PC-3 (cell line): ENCODE results near the gene TMOD3. TPM values are rescaled to one million over a fixed set of nuclear protein-coding genes. Genes with fewer than 3 reads are reported as not detected.

ENCODE experiments used
- ATAC-seq: fragments of 200-7000 bp; cut with Tn5 transposase; 2 replicates; pipeline ENCODE4 v1.9.1; 2020; ENCODE audit warnings: mild to moderate bottlenecking, moderate library complexity
- BruUV-seq: library from RNA; stranded (reverse); fragments of 400-500 nt; replicated peaks from 2 replicates; lab custom pipeline; 2021; lab: Mats Ljungman, UMichigan
- CTCF ChIA-PET: fragments of 300-600 bp; sonication (Branson Sonifier 250); formaldehyde crosslinking; loops from one replicate; lab custom pipeline; 2022; ENCODE audit warnings: antibody characterized with exemption; lab: Charles Lee
- POLR2A ChIA-PET: fragments of 300-600 bp; sonication (Branson Sonifier 250); formaldehyde crosslinking; loops from one replicate; lab custom pipeline; 2022; ENCODE audit warnings: antibody characterized with exemption; ENCODE audit not compliant: unreplicated experiment; lab: Charles Lee
- DNase-seq: peaks from one replicate; pipeline ENCODE4 v3.0.0-alpha.2; 2015
- H2AFZ ChIP-seq: fragments of 300-600 bp; sonication (generic); 2 replicates; pipeline ENCODE4 v1.6.0; 2016; ENCODE audit warnings: antibody characterized with exemption, low read length
- H3F3A ChIP-seq: fragments of 300-600 bp; sonication (generic); one replicate; pipeline ENCODE4 v1.6.0; 2017; ENCODE audit warnings: antibody characterized with exemption, low read length, control low read depth, mild to moderate bottlenecking; ENCODE audit not compliant: unreplicated experiment
- H3K27ac ChIP-seq: fragments of 300-600 bp; sonication (generic); 2 replicates; pipeline ENCODE4 v1.5.1; 2016; ENCODE audit warnings: mild to moderate bottlenecking, low read length
- H3K27me3 ChIP-seq: fragments of 300-600 bp; sonication (generic); 2 replicates; pipeline ENCODE4 v1.6.1; 2016; ENCODE audit warnings: low read length, mixed read lengths
- H3K36me3 ChIP-seq: fragments of 300-600 bp; sonication (generic); 2 replicates; pipeline ENCODE4 v1.6.1; 2016; ENCODE audit warnings: low read depth, mixed run types, low read length, mixed read lengths
- H3K4me1 ChIP-seq: fragments of 300-600 bp; sonication (generic); 2 replicates; pipeline ENCODE4 v1.5.1; 2016; ENCODE audit warnings: low read length; ENCODE audit not compliant: insufficient read depth
- H3K4me2 ChIP-seq: fragments of 300-600 bp; sonication (generic); 2 replicates; pipeline ENCODE4 v1.6.0; 2016; ENCODE audit warnings: low read length
- H3K4me3 ChIP-seq: fragments of 300-600 bp; sonication (generic); 2 replicates; pipeline ENCODE4 v1.5.1; 2016; ENCODE audit warnings: mild to moderate bottlenecking, low read length, mixed read lengths
- H3K79me2 ChIP-seq: fragments of 300-600 bp; sonication (generic); 2 replicates; pipeline ENCODE4 v1.6.1; 2017; ENCODE audit warnings: low read length, mixed read lengths
- H3K9ac ChIP-seq: fragments of 300-600 bp; sonication (generic); 2 replicates; pipeline ENCODE4 v1.6.0; 2016; ENCODE audit warnings: mild to moderate bottlenecking, low read length
- H3K9me2 ChIP-seq: fragments of 300-600 bp; sonication (generic); replicated peaks from 2 replicates; pipeline ENCODE4 v1.6.1; 2016; ENCODE audit warnings: mixed run types, low read length, mixed read lengths
- H3K9me3 ChIP-seq: fragments of 300-600 bp; sonication (generic); 2 replicates; pipeline ENCODE4 v1.6.1; 2016; ENCODE audit warnings: low read length, mixed read lengths
- H4K20me1 ChIP-seq: fragments of 300-600 bp; sonication (generic); 2 replicates; pipeline ENCODE4 v1.6.1; 2016; ENCODE audit warnings: low read length, mixed read lengths
- CTCF ChIP-seq: fragments of 300-600 bp; sonication (generic); conservative IDR thresholded peaks from 2 replicates; pipeline ENCODE4 v1.5.1; 2017; ENCODE audit warnings: antibody characterized with exemption, low read depth, mild to moderate bottlenecking, low read length
- EZH2 ChIP-seq: fragments of 300-600 bp; sonication (generic); IDR thresholded peaks from one replicate; pipeline ENCODE4 v1.6.1; 2017; ENCODE audit warnings: antibody characterized with exemption, mild to moderate bottlenecking, low read length; ENCODE audit not compliant: unreplicated experiment
- EZH2phosphoT487 ChIP-seq: fragments of 300-600 bp; sonication (generic); IDR thresholded peaks from 2 replicates; pipeline ENCODE4 v1.6.1; 2018; ENCODE audit warnings: mild to moderate bottlenecking, antibody characterized with exemption, low read length, borderline replicate concordance
- intact Hi-C: fragments of 100-400 bp; cut with micrococcal nuclease; formaldehyde crosslinking; loops from 2 replicates; pipeline ENCODE4 v1.9.0; 2023
- total RNA-seq: library from RNA; depleted of rRNA; stranded (reverse); fragments of >200 nt; gene quantifications from 2 replicates; pipeline ENCODE4 v1.2.3, GENCODE V29; 2014

Gene TMOD3
- total RNA-seq, 1 experiment from 2014 or later, result 43.9 TPM

- TF ChIP-seq CTCF, result no peak
- no peak for TF ChIP-seq EZH2
- no peak for TF ChIP-seq EZH2phosphoT487
- Histone ChIP-seq H3K9me3 (no peaks in the 10 kb centered on the region), H3K4me1 (peaks cover 18% of the 10 kb centered on the region), H3K36me3 (no peaks in the 10 kb centered on the region), H3K9ac (no peak overlapping the region), H3F3A (no peaks in the 10 kb centered on the region), H2AFZ (no peak overlapping the region), H4K20me1 (no peaks in the 10 kb centered on the region), H3K27ac (no peak overlapping the region), H3K27me3 (no peaks in the 10 kb centered on the region), H3K79me2 (no peaks in the 10 kb centered on the region), H3K4me3 (no peak overlapping the region), H3K4me2 (no peak overlapping the region), H3K9me2 (no peaks in the 10 kb centered on the region)
- DNase-seq (no peak), ATAC-seq (no peak)
- CTCF ChIA-PET, result no interaction called here
- no TSS peak for BruUV-seq
- POLR2A ChIA-PET, result no interaction called here
- intact Hi-C loops, result loop anchor here (5.0 kb wide), 1 partner anchor 34 kb away; no protein-coding TSS in a partner anchor
Observed at GRCh38 chr15:51798281-51798680, 31.2 kb upstream of the TMOD3 start.

DNA sequence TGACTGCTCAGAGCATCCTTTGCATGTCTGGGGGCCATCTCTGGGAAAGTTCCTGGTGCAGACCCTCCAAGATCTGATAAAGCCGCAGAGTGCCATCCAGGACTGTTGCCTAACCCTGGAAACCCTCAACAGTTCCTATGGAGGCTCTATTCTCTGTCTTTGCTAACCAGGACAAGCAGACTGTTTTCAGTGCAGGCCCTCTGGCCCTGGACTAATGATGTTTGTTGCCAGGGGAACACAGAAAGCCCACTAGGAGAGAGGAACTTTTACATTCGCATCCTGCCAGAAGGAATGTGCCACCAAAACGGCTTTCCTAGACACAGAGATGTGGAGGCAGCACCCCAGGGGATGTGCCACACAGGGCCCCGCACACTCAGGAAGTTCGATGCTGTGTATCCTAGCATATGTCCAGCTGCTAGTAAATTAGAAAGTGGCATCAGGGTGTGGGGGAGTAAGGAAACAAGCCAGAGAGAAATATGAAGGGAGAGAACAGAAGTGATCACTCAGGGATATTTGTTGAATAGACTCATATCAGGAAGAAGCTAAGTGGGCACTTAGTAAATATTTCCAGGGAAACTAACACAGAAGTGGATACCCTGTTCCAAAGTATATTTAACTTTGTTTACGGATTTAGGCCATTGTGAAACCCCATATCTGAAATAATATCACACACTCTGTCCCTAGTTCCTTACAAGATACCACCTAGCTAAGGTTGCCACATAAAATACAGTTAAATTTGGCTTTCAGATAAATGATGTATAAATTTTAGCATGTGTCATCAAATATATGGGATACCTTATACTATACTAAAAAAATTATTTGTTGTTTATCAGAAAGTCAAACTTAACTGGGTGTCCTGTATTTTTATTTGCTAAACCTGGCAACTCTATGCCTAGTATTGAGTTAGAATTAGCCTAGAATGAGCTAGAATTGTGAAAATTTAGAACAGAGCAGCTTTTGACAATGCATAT lies 29.9 kb upstream of the TMOD3 start:
- no peak overlapping the region for H3K4me3 ChIP-seq
- intact Hi-C loops, result loop anchor here (5.0 kb wide), 1 partner anchor 33 kb away; no protein-coding TSS in a partner anchor
- no TSS peak for BruUV-seq

More for the DNA sequence above, 29.9 kb upstream of the TMOD3 start:
- CTCF ChIA-PET, result no interaction called here
- H3F3A ChIP-seq, result no peaks in the 10 kb centered on the region
- DNase-seq (no peak), ATAC-seq (no peak)
- no peaks in the 10 kb centered on the region for H3K27me3 ChIP-seq
- H3K9ac ChIP-seq, result no peak overlapping the region
- H3K4me2 ChIP-seq, result no peak overlapping the region
- no peak overlapping the region for H3K27ac ChIP-seq
- no peaks in the 10 kb centered on the region for H3K9me3 ChIP-seq
- H2AFZ ChIP-seq, result no peak overlapping the region
- H3K9me2 ChIP-seq, result no peaks in the 10 kb centered on the region
- POLR2A ChIA-PET, result no interaction called here
- TF ChIP-seq CTCF, result no peak
- no peak for TF ChIP-seq EZH2phosphoT487
- no peak for TF ChIP-seq EZH2
- H3K79me2 ChIP-seq, result no peaks in the 10 kb centered on the region
- H4K20me1 ChIP-seq, result no peaks in the 10 kb centered on the region
- no peaks in the 10 kb centered on the region for H3K36me3 ChIP-seq
- H3K4me1 ChIP-seq, result peaks cover 14% of the 10 kb centered on the region
